ENCODE data around the gene CDH13. TPM values are rescaled to one million over a fixed set of nuclear protein-coding genes. Genes with fewer than 3 reads are reported as not detected.
A peak's percentile ranks its signal among the peaks of the same experiment; 100 is the strongest.

The CDH13 gene
- total RNA-seq, 1 experiment from 2014 or later = 36.5 TPM

DNA sequence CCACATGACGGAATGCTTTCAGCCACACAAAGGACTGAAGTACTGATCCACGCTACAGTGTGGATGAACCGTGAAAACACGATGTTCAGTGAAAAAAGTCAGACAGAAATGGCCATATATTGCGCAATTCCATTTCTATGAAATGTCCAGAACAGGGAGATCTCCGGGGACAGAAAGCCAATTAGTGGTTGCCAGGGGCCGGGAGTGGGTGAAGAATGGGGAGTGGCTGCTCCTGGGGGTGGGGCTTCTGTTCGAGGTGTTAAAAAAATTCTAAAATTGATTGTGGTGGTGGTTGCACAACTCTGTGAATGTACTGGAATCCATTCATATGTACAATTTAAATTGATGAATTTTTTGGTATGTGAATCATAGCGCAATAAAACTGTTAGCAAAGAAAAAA lies 1026.2 kb downstream of the CDH13 start:
- DNase-seq (ENCODE audit: low read depth) = no peak

DNA sequence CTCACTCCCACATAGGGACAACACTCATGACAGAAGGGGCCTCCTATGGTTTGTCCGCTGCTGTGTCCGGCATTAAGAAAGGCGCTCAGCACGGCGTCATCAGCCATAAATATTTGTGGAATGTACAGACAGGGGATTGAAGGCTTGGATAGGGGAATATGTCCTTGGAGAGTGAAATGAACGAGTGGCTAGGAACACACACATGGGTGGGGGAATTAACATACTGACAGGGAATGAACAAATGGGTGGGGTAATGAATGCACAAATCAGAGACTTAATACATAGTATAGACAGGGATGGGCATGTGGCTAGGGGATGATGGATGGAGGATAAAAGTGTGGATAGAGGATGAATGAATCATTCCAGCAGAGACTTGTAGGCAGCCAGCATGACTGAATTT lies 1027.0 kb downstream of the CDH13 start:
- DNase-seq (ENCODE audit: low read depth) = peak; percentile 6

DNA sequence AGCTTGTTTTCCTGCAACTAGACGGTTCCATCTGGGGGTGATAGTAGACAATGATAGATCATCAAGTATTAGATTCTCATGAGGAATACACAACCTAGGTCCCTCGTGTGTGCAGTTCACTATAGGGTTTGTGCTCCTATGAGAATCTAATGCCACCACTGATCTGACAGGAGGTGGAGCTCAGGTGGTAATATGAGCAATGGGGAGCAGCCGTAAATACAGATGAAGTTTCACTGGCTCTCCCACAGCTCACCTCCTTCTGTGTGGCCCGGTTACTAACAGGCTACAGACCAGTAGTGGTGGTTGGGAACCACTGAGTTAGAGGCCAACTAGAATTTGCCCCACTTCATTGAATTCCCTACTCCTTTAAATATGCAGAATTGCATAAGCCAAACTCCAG lies 1033.5 kb downstream of the CDH13 start:
- no peak for DNase-seq (ENCODE audit: low read depth)

DNA sequence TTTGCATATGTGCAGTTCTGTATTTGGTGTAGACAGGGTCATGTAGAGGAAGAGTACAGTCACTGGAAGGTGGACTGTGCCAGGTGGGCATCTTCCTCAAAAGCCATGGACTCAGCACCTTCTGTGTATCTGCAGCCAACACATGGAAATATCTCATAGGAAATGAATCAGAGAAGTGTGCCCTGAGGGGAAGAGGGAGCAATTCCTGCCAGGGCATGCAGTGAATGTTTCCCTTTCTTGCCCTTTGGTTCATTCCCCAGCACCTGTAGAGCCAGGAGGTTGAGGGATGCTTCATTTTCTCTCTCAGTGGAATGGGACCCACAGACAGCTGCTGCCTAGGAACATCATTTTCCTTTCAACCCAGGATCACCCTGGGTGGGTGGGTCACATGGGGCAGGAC lies 1034.9 kb downstream of the CDH13 start:
- DNase-seq (ENCODE audit: low read depth) = no peak

GRCh38 chr16:83666449-83666848 lies 1039.7 kb downstream of the CDH13 start:
- no peak for DNase-seq (ENCODE audit: low read depth)

DNA sequence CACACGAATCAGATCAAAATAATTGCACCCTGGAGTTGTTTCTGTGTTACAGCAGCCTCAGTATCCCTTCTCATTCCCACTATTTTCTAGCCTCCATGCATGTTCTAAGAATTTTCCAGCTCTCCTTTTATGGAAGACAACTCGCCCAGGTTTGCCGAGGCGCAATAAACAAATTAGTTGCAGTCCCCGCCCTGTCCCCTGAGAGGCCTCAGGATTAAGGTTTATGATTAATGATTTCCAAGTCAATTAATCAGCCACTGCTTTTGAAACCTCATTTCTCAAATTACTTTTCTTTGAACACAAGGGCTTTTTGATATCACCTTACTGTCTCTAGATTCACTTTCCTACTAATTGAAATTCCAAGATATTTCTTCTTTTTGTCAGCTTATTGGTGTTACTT lies 1042.7 kb downstream of the CDH13 start:
- DNase-seq (ENCODE audit: low read depth) = no peak

DNA sequence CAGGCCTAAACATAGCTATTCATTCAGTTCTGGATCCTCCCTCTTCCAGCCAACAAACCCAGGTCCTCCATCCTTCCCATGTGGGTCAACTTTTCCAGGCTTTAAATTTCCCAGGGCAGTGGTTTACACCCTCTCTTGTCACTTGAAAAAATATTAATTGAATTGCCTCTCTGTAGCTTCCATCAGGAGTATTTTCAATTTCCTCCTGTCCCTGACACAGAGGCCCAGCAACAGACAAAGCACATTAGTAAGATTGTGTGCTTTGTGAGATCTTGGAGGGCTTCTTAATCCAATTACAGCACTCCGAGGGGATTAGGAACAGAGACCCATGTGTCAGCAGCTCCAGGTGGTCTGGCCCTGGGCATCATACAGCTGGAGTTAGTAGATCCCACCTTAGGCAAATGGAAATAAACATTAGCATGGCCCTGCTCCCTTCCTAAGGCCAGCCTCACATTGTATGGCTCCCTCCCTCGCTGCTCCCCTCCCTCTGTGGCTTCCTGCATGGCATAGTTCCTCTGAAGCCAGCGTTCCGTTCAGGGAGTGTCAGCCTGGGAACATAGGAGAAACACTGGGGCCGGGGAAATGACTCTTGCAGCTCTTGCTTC lies 1048.3 kb downstream of the CDH13 start:
- DNase-seq (ENCODE audit: low read depth) = no peak

DNA sequence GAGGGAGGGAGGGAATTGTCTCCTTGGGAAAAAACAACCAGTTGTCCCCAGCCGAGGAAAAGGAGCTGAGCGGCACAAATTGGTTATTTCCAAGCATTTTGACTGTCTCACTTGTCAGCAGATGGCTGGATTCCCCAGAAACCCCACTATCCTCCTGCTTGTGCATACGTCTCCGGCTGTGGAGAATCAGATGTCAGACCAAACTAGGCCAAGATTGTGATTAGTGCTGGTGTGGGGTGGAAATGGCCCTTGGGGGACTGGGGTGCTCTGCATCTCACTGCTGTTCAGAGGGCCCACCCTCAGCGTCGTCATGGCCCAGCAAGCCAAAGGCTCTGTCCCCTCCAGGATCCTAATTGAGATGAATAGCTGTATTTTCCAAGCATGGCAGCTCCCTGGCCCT lies 1049.3 kb downstream of the CDH13 start:
- DNase-seq (ENCODE audit: low read depth) = no peak

DNA sequence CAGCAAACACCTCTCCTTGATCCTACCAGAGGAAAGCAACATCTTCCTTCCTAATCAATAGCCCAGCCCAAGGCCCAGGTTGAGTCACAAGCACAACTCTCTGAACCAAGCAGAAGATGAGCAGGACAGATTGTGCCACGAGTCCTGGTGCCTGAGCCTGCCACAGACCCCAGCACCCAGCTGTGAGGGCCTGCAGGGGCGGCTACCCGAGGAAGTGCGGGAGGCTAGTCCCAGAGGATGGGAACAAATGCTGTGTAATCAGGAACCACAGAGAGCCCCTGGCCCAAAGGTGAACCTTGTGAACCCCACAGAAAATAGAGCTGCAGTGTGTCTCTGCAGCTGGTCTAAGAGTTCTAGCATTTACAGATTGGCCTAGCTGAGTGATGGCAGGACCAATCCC lies 1054.2 kb downstream of the CDH13 start:
- no peak for DNase-seq (ENCODE audit: low read depth)

DNA sequence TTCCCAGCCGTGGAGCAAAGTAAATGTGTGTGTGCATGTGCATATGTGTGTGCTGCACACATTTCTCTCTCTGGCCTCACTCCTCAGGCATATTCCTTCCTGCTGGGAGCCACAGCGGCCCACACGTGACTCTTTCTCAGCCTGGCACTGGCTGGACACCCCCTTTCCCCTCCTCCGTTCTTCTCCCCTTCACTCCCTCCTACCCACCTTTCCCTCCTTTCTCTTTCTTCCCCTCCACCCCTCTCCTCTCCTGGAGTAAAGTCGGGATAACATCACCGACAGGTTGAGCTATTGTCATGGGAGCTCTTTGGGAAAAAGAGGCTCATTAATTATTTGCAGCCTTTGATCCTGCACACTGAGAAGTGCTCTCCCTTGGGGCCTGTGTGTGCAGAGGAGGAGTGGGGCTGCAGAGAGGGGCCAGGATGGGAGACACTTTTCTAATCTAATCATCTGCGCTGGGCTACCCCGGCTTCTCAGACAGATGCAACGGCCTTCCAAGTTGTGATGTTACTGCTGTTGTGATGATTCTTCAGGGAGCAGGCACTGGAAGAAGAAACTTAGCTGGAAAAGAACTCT lies 1054.7 kb downstream of the CDH13 start:
- no peak for DNase-seq (ENCODE audit: low read depth)

DNA sequence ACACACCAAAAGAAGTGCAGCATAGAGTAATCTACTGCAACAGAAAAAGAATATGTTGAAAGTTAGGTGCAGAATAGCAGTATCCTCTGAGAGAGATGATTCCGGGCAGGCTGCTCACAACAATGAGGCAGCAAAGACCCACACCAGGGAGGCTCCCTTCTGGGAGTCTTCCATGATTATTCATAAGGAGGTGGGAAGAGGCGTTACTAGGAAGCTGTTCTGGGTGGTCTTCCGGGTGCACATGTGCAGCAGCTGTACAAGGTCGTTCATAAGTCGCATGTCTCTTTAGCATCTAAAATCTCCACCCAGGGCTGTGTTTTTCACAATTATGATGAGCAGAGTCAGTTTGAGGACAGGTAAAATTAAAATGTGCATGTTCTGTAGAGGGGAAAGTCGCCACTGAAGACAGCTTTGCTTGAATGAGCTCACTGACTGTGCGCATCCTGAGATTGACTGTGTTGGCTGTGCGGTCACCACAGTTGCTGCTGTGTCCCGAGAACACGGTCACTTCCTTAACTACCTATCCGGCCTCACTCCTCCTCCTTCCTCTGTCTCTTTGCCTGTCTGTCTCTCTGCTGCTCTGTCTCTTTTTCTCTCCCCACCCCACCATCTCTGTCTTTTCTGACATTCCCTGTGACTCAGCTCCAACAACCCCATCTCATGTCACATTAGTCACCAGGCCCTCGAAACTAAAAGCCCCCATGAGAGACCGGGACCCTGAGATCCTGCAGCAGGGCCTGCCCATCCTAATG lies 1055.5 kb downstream of the CDH13 start:
- no peak for DNase-seq (ENCODE audit: low read depth)

DNA sequence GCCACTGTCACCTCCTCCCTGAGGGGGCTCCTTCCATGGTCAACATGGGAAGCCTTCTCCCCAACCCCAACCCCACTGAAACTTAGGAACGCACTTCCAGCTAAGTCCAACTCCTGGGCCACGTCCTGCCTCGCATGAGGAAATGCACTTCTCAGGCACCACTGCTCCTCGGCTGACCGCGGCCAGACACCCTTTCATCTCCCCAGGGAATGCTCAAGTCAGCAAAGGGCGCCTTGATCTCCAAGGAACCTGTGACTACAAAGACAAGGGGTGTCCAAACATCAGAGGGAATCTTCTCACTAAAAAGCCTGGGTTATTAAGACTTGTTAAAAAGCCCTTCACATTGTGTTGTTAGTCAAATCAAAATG lies 1056.1 kb downstream of the CDH13 start:
- DNase-seq (ENCODE audit: low read depth) = no peak

- no peak for DNase-seq (ENCODE audit: low read depth)
These were observed 1058.9 kb downstream of the CDH13 start for GRCh38 chr16:83685615-83686165.

GRCh38 chr16:83686726-83687125 lies 1060.0 kb downstream of the CDH13 start:
- DNase-seq (ENCODE audit: low read depth) = no peak

- DNase-seq (ENCODE audit: low read depth) = peak; percentile 79
These were observed 1062.6 kb downstream of the CDH13 start for GRCh38 chr16:83689385-83689831.

DNA sequence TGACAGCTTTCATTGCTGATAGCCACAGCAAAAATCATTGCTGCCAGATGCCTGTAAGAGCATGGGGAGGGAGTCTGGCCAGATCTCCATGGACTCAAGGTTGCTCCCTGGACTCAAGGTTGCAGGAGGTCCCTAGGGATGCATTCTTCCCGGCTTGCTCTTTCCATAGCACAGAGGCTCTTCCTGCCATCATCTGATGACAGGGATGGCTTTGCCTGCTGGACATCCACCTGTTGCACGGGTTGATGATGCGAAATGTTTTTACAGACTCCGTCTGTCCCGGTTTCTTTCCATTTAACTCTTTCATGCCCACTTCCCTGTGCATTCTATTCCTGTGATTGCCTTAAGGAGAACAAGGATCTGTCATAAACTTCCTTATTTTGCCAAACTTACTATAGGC lies 1065.5 kb downstream of the CDH13 start:
- no peak for DNase-seq (ENCODE audit: low read depth)

DNA sequence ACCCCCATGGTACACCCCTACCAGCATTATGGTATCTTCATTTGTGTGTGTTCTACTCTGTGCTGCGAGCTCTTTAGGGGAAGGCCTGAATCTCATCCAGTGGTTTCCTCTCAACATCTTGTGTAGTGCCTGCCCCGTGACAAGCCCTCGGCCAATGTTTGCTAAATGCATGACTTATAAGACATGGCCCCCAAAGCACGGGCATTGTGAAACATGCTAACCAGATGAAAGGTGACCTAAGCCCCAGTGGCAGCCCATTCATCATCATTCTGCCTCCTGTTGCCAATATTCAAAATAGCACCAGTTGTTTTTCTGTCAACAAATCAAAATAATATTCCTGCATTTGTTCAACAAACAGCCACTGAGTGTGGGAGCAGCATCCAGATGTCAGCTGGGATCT lies 1072.2 kb downstream of the CDH13 start:
- DNase-seq (ENCODE audit: low read depth) = no peak

DNA sequence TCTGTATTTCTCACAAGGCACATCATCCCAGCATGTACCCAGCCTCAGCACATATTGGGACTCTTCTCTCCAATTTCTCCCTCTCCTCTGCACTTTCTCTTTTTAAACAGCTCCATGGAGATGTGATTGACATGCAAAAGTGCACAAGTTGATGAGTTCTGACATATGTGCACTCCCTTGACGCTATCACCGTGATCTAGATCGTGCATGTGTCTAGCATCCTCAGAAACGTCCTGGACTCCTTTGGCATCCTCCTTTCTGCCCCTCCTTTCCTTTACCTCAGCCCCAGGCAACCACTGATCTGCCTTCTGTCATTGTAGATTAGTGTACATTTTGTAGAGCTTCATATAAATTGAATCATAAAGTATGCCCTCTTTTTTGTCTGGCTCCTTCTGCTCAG lies 1073.0 kb downstream of the CDH13 start:
- no peak for DNase-seq (ENCODE audit: low read depth)

- no peak for DNase-seq (ENCODE audit: low read depth)
These were observed 1074.1 kb downstream of the CDH13 start for GRCh38 chr16:83700918-83701317.

GRCh38 chr16:83701494-83701893 lies 1074.7 kb downstream of the CDH13 start:
- DNase-seq (ENCODE audit: low read depth) = peak; percentile 57

- no peak for DNase-seq (ENCODE audit: low read depth)
These were observed 1077.9 kb downstream of the CDH13 start for GRCh38 chr16:83704656-83705055.

- no peak for DNase-seq (ENCODE audit: low read depth)
These were observed 1079.1 kb downstream of the CDH13 start for GRCh38 chr16:83705856-83706255.

GRCh38 chr16:83706394-83706793 lies 1079.6 kb downstream of the CDH13 start:
- no peak for DNase-seq (ENCODE audit: low read depth)
